ENCODE results near the gene VTI1B.
"Not testable (repeated sequence)": the region's sequence is repeated elsewhere in the genome, so short reads cannot be mapped to it uniquely, and the experiment has no call there.

Gene VTI1B

DNA sequence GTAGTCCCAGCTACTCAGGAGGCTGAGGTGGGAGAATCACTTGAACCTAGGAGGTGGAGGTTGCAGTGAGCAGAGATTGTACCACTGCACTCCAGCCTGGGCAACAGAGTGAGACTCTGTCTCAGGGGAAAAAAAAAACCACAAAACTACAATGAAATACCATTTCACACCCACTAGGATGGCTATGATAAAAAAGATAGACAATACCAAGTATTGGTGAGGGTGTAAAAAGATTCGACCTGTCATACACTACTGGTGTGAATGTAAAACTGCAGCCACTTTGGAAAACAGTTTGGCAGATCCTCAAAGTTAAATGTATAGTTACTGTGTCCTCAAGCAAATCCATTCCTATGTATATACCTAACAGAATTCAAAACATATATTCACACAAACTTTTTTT, 48.3 kb downstream of the VTI1B start:
- DNase-seq: not testable (repeated sequence)

- no peak for DNase-seq
Observed at GRCh38 chr14:67623114-67623513, 51.3 kb downstream of the VTI1B start.

- no peak for DNase-seq
Observed at GRCh38 chr14:67622675-67623074, 51.8 kb downstream of the VTI1B start.

DNA sequence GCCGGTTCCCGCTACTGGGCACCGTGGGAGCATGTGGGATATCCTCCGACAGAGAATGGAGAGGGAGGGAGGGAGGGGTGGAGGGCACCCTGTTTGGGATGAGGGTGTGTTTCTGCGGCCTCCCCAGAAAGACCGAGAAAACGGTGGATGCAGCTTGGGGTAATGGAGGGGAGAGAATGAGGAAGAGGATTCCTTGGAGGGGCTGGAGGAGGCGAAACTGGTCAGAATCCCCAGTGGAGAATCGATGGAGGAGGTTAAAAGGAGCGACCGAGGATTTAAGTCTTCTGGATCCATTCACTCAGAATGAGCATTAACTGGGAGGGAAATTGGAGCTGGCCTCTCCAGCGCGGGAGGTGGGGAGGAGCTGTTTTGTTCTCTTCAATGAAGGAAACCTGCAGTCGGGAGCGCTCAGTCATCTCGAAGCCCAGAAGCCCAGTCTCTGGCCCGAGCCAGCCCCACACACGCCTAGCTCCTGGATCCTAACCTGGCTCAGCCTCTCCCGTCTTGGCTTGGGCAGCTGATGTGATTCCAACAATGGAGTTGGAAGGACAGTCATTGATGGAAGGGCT, 54.1 kb downstream of the VTI1B start:
- DNase-seq: no peak

GRCh38 chr14:67619446-67620216, 54.8 kb downstream of the VTI1B start, which contains the start of gene ARG2:
ARG2 (plus strand) TSS chr14:67619920; CDS start chr14:67619978, 58 bp downstream.
- DNase-seq: peak; percentile 98

DNA sequence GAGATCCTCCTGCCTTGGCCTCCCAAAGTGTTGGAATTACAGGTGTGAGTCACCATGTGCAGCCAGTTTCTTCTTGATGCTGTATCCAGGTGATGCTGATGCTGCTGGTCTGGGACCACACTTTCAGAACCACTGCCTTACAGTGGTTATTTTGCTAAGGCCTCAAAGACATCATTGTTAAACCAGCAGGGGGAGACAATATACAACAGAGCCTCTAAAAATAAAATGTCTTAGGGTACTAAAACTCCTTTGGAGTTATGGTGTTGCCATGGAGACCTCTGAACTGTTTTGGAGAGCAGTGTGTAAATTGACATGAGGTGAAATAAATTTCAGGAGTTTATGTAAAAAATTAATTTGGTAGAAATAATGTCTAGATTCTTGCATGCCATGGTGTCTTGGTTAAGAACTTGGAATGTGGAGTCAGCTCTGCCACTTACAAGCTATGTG, 55.8 kb downstream of the VTI1B start:
- DNase-seq: peak; percentile 36

DNA sequence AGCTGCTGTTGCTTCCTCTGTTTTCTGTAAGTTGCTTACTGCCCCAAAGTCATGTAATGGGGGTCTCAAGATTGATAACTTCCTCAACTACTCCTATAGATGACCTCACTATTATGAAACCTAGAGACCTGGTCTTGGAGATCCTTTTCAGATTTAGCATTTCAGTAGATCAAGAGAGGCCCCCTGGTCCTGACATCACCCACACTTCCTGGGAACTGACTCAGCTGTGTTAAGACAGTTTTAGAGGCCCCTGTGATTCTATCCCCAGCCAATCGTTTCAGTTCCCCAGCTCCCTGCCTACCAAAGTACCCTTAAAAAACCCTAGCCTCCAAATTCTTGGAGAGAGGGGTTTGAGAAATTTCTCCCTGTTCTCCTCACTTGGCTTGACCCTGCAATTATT, 63.9 kb downstream of the VTI1B start:
- no peak for DNase-seq

DNA sequence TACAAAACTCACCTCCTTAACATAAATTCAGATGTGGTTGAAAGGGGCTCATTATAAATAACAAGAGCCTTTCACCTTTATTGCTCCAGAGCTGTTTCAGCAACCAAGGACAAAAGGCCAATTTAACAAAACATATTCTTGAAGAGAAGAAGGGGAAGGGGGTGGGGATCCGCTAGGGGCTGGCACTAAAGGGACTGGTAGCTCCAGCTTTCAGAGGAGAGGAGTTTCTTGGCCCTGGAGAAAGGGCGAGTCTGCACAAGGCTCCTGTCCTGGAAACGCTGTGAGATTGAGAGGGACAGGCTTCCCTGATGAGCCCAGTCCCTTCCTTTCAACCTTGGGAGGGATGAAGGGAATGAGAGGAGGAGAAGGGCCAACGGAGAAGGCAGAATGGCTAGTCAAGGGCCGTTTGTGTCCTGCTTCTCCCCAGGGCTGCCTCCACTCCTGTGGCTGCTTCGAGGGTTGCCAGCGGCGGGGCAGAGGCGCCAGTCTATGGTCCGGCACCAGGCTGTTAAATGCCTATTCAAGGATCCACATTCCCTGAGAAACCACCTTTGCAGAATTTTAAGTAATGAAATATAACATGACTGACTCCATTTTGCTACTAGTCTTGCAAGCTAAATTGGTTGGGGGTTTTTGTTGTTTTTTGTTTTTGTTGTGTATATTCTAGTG, 64.7 kb downstream of the VTI1B start:
- no peak for DNase-seq

GRCh38 chr14:67607646-67608045, 66.8 kb downstream of the VTI1B start:
- no peak for DNase-seq

DNA sequence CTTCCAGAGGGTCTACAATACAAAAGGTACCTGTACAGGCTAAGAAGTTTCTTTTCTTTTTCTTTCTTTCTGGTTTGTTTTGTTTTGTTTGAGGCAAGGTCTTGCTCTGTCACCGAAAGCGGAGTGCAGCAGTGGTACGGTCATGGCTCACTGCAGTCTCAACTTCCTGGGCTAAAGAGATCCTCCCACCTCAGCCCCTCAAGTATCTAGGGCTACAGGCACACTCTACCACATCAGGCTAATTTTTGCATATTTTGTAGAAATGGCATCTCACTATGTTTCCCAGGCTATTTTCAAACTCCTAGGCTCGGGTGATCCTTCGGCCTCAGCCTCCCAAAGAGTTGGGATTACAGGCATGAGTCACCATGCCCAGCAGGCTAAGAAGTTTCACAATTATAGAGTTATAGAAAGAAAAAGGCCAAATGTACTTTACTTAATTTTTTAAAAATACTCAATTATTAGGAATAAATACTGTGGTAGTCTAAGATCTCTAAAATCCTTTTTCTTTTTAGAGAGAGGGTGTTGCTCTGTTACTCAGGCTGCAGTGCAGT, 71.4 kb downstream of the VTI1B start:
- DNase-seq: no peak

- DNase-seq: no peak
Observed at GRCh38 chr14:67602076-67602475, 72.4 kb downstream of the VTI1B start.

DNA sequence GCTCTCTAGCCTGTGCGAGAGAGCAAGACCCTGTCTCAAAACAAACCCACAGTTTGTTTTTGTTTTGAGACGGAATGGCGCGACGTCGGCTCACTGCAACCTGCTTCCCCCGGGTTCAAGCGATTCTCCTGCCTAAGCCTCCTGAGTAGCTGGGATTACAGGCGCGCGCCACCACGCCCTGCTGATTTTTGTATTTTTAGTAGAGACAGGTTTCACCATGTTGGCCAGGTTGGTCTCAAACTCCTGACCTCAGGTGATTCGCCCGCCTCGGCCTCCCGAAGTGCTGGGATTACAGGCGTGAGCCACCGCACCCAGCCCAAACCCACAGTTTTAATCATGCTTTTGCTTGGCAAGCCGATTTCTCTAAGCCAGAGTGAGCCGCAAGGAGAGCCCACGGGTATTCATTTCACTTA, 73.9 kb downstream of the VTI1B start:
- DNase-seq: not testable (repeated sequence)

DNA sequence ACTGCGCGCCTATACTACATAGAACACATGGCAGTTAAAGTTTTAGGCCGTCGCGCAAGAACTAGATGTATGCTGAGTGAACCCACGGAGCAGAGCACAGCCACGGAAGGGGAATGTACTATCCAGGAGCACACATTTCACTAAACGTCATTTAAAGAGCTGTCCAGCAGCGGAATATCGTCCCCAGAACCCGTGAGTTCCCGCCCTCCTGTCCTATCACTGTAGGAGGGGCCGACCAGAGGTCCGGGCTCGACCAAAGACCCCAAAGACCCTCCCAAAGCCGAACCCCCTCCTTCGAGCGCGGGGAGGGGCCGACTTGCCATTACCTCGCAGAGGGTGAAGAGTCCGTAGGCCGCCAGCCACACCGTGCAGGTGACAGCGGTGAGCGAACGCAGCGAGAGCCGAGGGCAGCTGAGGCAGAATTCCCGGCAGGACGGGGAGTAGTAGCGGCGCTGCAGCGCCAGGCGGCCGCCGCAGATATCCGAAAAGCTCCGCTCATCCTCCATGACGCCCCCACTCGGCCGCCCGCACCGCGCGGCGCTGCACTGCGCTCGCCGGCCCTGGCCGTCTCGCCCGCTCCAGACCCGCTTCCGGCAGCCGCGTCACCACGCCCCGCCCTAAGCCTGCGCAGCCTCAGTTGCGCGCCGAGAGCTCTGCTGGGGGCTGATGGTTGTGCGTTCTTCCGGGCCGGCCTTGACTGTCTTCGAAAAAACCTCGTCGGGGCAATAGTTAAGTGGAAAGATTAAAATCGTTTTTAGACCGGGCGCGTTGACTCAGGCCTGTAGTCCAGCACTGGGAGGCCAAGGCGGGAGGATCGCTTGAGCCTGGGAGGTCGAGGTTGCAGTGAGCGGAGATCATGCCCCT, 74.5 kb downstream of the VTI1B start, which contains the start of gene PIGH:
TSS of gene PIGH (minus strand) at position 571 of the 864 bp plus-strand sequence. CDS start at position 506, 65 bp downstream.
- peak; percentile 97 for DNase-seq

Data from activated T-cell treated with anti-CD3 and anti-CD28 coated beads, Interleukin-2, amount 50 U/mL, for 1 hour (primary cell).